Mucosa of stomach (tissue), 1 donor: Measurements from ENCODE around the gene RERE.
A peak's percentile ranks its signal among the peaks of the same experiment; 100 is the strongest.

ENCODE experiments used
- H3K27me3 ChIP-seq: one replicate; pipeline ENCODE4 v1.7.0; 2013; ENCODE audit warnings: mild to moderate bottlenecking, low read length; ENCODE audit not compliant: control insufficient read depth, insufficient read depth
- H3K36me3 ChIP-seq: one replicate; pipeline ENCODE4 v1.7.0; 2013; ENCODE audit warnings: low read length; ENCODE audit not compliant: control insufficient read depth, insufficient read depth
- H3K4me1 ChIP-seq: one replicate; pipeline ENCODE4 v1.7.0; 2013; ENCODE audit warnings: mild to moderate bottlenecking, low read length; ENCODE audit not compliant: control insufficient read depth, insufficient read depth
- H3K4me3 ChIP-seq: one replicate; pipeline ENCODE4 v1.7.0; 2013; ENCODE audit warnings: low read length
- H3K9ac ChIP-seq: one replicate; pipeline ENCODE4 v1.7.0; 2013; ENCODE audit warnings: mild to moderate bottlenecking, low read length, moderate library complexity
- H3K9me3 ChIP-seq: one replicate; pipeline ENCODE4 v1.7.0; 2013; ENCODE audit warnings: mild to moderate bottlenecking, low read length, moderate library complexity; ENCODE audit not compliant: control insufficient read depth
- donor health status: Pancreatic carcinoma.

Gene RERE

GRCh38 chr1:8540261-8540941 is 277.0 kb downstream of the RERE start:
- Histone ChIP-seq H3K9me3 (no peaks in the 10 kb centered on the region), H3K27me3 (no peaks in the 10 kb centered on the region), H3K36me3 (no peaks in the 10 kb centered on the region), H3K9ac (no peak overlapping the region), H3K4me3 (no peak overlapping the region), H3K4me1 (peaks cover 8% of the 10 kb centered on the region)

- H3K27me3 ChIP-seq = no peaks in the 10 kb centered on the region
- no peak overlapping the region for H3K4me3 ChIP-seq
- H3K9ac ChIP-seq = no peak overlapping the region
- H3K4me1 ChIP-seq = peaks cover 8% of the 10 kb centered on the region
- H3K36me3 ChIP-seq = no peaks in the 10 kb centered on the region
- no peaks in the 10 kb centered on the region for H3K9me3 ChIP-seq
Measured at GRCh38 chr1:8539683-8540082, 277.8 kb downstream of the RERE start.

GRCh38 chr1:8538502-8538901 is 278.9 kb downstream of the RERE start:
- Histone ChIP-seq H3K9ac (no peak overlapping the region), H3K9me3 (no peaks in the 10 kb centered on the region), H3K27me3 (no peaks in the 10 kb centered on the region), H3K4me3 (no peak overlapping the region), H3K36me3 (no peaks in the 10 kb centered on the region), H3K4me1 (peaks cover 9% of the 10 kb centered on the region)

- H3K9me3 ChIP-seq = no peaks in the 10 kb centered on the region
- H3K27me3 ChIP-seq = no peaks in the 10 kb centered on the region
- peaks cover 14% of the 10 kb centered on the region for H3K4me1 ChIP-seq
- no peaks in the 10 kb centered on the region for H3K36me3 ChIP-seq
- no peak overlapping the region for H3K9ac ChIP-seq
- no peak overlapping the region for H3K4me3 ChIP-seq
Measured at GRCh38 chr1:8537991-8538390, 279.4 kb downstream of the RERE start.

GRCh38 chr1:8536515-8536914 is 280.9 kb downstream of the RERE start:
- no peak overlapping the region for H3K9ac ChIP-seq
- H3K4me3 ChIP-seq = no peak overlapping the region
- H3K27me3 ChIP-seq = no peaks in the 10 kb centered on the region
- H3K36me3 ChIP-seq = no peaks in the 10 kb centered on the region
- H3K9me3 ChIP-seq = no peaks in the 10 kb centered on the region
- H3K4me1 ChIP-seq = peaks cover 7% of the 10 kb centered on the region

GRCh38 chr1:8533907-8534306 is 283.5 kb downstream of the RERE start:
- H3K9ac ChIP-seq = no peak overlapping the region
- H3K9me3 ChIP-seq = no peaks in the 10 kb centered on the region
- peaks cover 7% of the 10 kb centered on the region for H3K4me1 ChIP-seq
- H3K4me3 ChIP-seq = no peak overlapping the region
- H3K36me3 ChIP-seq = no peaks in the 10 kb centered on the region
- H3K27me3 ChIP-seq = no peaks in the 10 kb centered on the region

GRCh38 chr1:8533124-8533523 is 284.3 kb downstream of the RERE start:
- Histone ChIP-seq H3K9ac (no peak overlapping the region), H3K4me1 (peaks cover 7% of the 10 kb centered on the region), H3K4me3 (no peak overlapping the region), H3K9me3 (no peaks in the 10 kb centered on the region), H3K27me3 (no peaks in the 10 kb centered on the region), H3K36me3 (no peaks in the 10 kb centered on the region)

- H3K9ac ChIP-seq = no peak overlapping the region
- no peak overlapping the region for H3K4me3 ChIP-seq
- H3K9me3 ChIP-seq = no peaks in the 10 kb centered on the region
- no peaks in the 10 kb centered on the region for H3K36me3 ChIP-seq
- H3K4me1 ChIP-seq = peaks cover 7% of the 10 kb centered on the region
- H3K27me3 ChIP-seq = no peaks in the 10 kb centered on the region
Measured at GRCh38 chr1:8529901-8530300, 287.5 kb downstream of the RERE start.

GRCh38 chr1:8527941-8528340 is 289.5 kb downstream of the RERE start:
- H3K36me3 ChIP-seq = no peaks in the 10 kb centered on the region
- no peaks in the 10 kb centered on the region for H3K27me3 ChIP-seq
- peaks cover 11% of the 10 kb centered on the region for H3K4me1 ChIP-seq
- H3K9me3 ChIP-seq = no peaks in the 10 kb centered on the region
- no peak overlapping the region for H3K9ac ChIP-seq
- no peak overlapping the region for H3K4me3 ChIP-seq

GRCh38 chr1:8525558-8526275 is 291.7 kb downstream of the RERE start:
- Histone ChIP-seq H3K9ac (peak overlapping the region; percentile 42), H3K4me3 (peak overlapping the region; percentile 0), H3K9me3 (no peaks in the 10 kb centered on the region), H3K27me3 (no peaks in the 10 kb centered on the region), H3K36me3 (no peaks in the 10 kb centered on the region), H3K4me1 (peaks cover 11% of the 10 kb centered on the region)

GRCh38 chr1:8525216-8525557 is 292.3 kb downstream of the RERE start:
- peaks cover 11% of the 10 kb centered on the region for H3K4me1 ChIP-seq

GRCh38 chr1:8524627-8525157 is 292.7 kb downstream of the RERE start:
- no peaks in the 10 kb centered on the region for H3K27me3 ChIP-seq
- peaks cover 11% of the 10 kb centered on the region for H3K4me1 ChIP-seq
- H3K9ac ChIP-seq = peak overlapping the region; percentile 42
- H3K4me3 ChIP-seq = peak overlapping the region; percentile 0
- H3K36me3 ChIP-seq = no peaks in the 10 kb centered on the region
- no peaks in the 10 kb centered on the region for H3K9me3 ChIP-seq

More at GRCh38 chr1:8525216-8525557, 292.3 kb downstream of the RERE start:
- Histone ChIP-seq H3K9ac (peak overlapping the region; percentile 42), H3K9me3 (no peaks in the 10 kb centered on the region), H3K27me3 (no peaks in the 10 kb centered on the region), H3K36me3 (no peaks in the 10 kb centered on the region), H3K4me3 (peak overlapping the region; percentile 0)
